ENCODE measurements around the gene TREML2. TPM values are rescaled to one million over a fixed set of nuclear protein-coding genes. Genes with fewer than 3 reads are reported as not detected.
"Not testable (repeated sequence)": the region's sequence is repeated elsewhere in the genome, so short reads cannot be mapped to it uniquely, and the experiment has no call there.

The TREML2 gene
- total RNA-seq: not detected
- long read RNA-seq, donor 1: 0 reads
- long read RNA-seq, donor 2: 0 reads

- Histone ChIP-seq H3K9me3 (no peaks in the 10 kb centered on the region), H3K36me3 (ENCODE audit: low read depth) (no peaks in the 10 kb centered on the region), H3K4me1 (ENCODE audit: low read depth) (peaks cover 4% of the 10 kb centered on the region), H3K4me3 (no peak within 1 kb of the TSS)
- ATAC-seq (peak; percentile 61), DNase-seq (peak; percentile 10 to 64 (median 32))
- no peak for TF ChIP-seq CTCF (IDR thresholded peaks at IDR 0.05)
- intact Hi-C loops (cut with DNase I, micrococcal nuclease): no loop called here
These were observed at the start of gene TREML2 for GRCh38 chr6:41200901-41201763. Gene TREML2, minus strand, starts transcription at chr6:41201149. Its CDS starts 141 bp downstream, at chr6:41201008.

GRCh38 chr6:41247882-41248705, 47.1 kb upstream of the TREML2 start:
- H3K4me1 ChIP-seq (ENCODE audit: low read depth): no peaks in the 10 kb centered on the region
- no peak for DNase-seq
- H3K36me3 ChIP-seq (ENCODE audit: low read depth): no peaks in the 10 kb centered on the region
- intact Hi-C loops (cut with DNase I, micrococcal nuclease): no loop called here
- no peak for ATAC-seq
- no peaks in the 10 kb centered on the region for H3K9me3 ChIP-seq
- no peak for TF ChIP-seq CTCF (IDR thresholded peaks at IDR 0.05)
- H3K4me3 ChIP-seq: no peak overlapping the region

GRCh38 chr6:41247288-41247865, 46.4 kb upstream of the TREML2 start:
- DNase-seq (peak in 1 of 3 donors; percentile 31), ATAC-seq (no peak)
- H3K9me3 ChIP-seq: no peaks in the 10 kb centered on the region
- H3K4me3 ChIP-seq: no peak overlapping the region
- TF ChIP-seq CTCF (IDR thresholded peaks at IDR 0.05): no peak
- H3K4me1 ChIP-seq (ENCODE audit: low read depth): no peaks in the 10 kb centered on the region
- intact Hi-C loops (cut with DNase I, micrococcal nuclease): no loop called here
- H3K36me3 ChIP-seq (ENCODE audit: low read depth): no peaks in the 10 kb centered on the region

- intact Hi-C loops (cut with DNase I, micrococcal nuclease); H3K4me3 ChIP-seq; H3K36me3 ChIP-seq (ENCODE audit: low read depth); H3K9me3 ChIP-seq; ATAC-seq; H3K4me1 ChIP-seq (ENCODE audit: low read depth); DNase-seq: not testable (repeated sequence)
These were observed 45.6 kb upstream of the TREML2 start for GRCh38 chr6:41246529-41246928.

GRCh38 chr6:41239467-41240159, 38.7 kb upstream of the TREML2 start:
- no peaks in the 10 kb centered on the region for H3K36me3 ChIP-seq (ENCODE audit: low read depth)
- no peaks in the 10 kb centered on the region for H3K9me3 ChIP-seq
- no peak for TF ChIP-seq CTCF (IDR thresholded peaks at IDR 0.05)
- no peaks in the 10 kb centered on the region for H3K4me1 ChIP-seq (ENCODE audit: low read depth)
- no peak overlapping the region for H3K4me3 ChIP-seq
- peak in 1 of 3 donors; percentile 43 for DNase-seq
- ATAC-seq: no peak
- intact Hi-C loops (cut with DNase I, micrococcal nuclease): no loop called here
